IMR-90 (cell line): ENCODE results near the gene HCN3. TPM values are rescaled to one million over a fixed set of nuclear protein-coding genes. Genes with fewer than 3 reads are reported as not detected.
"Not testable (repeated sequence)": the region's sequence is repeated elsewhere in the genome, so short reads cannot be mapped to it uniquely, and the experiment has no call there.

Experiments used
- ATAC-seq: fragments of 200-7000 bp; cut with Tn5 transposase; 2 replicates; pipeline ENCODE4 v1.9.1; 2020; ENCODE audit warnings: low read depth, mild to moderate bottlenecking, moderate library complexity
- BruUV-seq: library from RNA; stranded (reverse); fragments of 400-500 nt; replicated peaks from 2 replicates; lab custom pipeline; 2021; lab: Mats Ljungman, UMichigan
- CTCF ChIA-PET: fragments of 300-600 bp; formaldehyde crosslinking; extraction: SDS; loops from one replicate; lab custom pipeline; 2021; ENCODE audit warnings: antibody characterized with exemption; lab: Yijun Ruan, JAX
- POLR2A ChIA-PET: fragments of 300-600 bp; sonication (Branson Sonifier 250); formaldehyde crosslinking; loops from one replicate; lab custom pipeline; 2022; ENCODE audit warnings: antibody characterized with exemption; ENCODE audit not compliant: unreplicated experiment; lab: Charles Lee
- DNase-seq: peaks from one replicate; pipeline ENCODE4 v3.0.0; 2013
- H2AFZ ChIP-seq: replicated peaks from 2 replicates; pipeline ENCODE3; 2013; ENCODE audit warnings: low read length, mild to moderate bottlenecking; ENCODE audit not compliant: poor library complexity
- H2AK5ac ChIP-seq: 2 replicates; pipeline ENCODE4 v1.6.1; 2013; ENCODE audit warnings: low read depth, low read length, inconsistent platforms
- H2AK9ac ChIP-seq: replicated peaks from 2 replicates; pipeline ENCODE3; 2013; ENCODE audit warnings: mild to moderate bottlenecking, low read depth, low read length, moderate library complexity; ENCODE audit not compliant: poor library complexity
- H2BK120ac ChIP-seq: 2 replicates; pipeline ENCODE4 v1.6.1; 2013; ENCODE audit warnings: low read depth, low read length, inconsistent platforms
- H2BK15ac ChIP-seq: 3 replicates; pipeline ENCODE4 v1.6.1; 2013; ENCODE audit warnings: low read depth, low read length, inconsistent platforms
- H2BK20ac ChIP-seq: 2 replicates; pipeline ENCODE4 v1.6.1; 2013; ENCODE audit warnings: low read depth, mild to moderate bottlenecking, inconsistent platforms, low read length, moderate library complexity
- H2BK5ac ChIP-seq: 2 replicates; pipeline ENCODE4 v1.6.1; 2013; ENCODE audit warnings: mild to moderate bottlenecking, low read depth, low read length, inconsistent platforms; ENCODE audit not compliant: poor library complexity, severe bottlenecking
- H3K14ac ChIP-seq: replicated peaks from 2 replicates; pipeline ENCODE4 v1.6.1; 2013; ENCODE audit warnings: low read depth, low read length, inconsistent platforms
- H3K18ac ChIP-seq: 2 replicates; pipeline ENCODE4 v1.6.1; 2013; ENCODE audit warnings: low read depth, low read length, control low read depth
- H3K23ac ChIP-seq: 2 replicates; pipeline ENCODE4 v1.6.1; 2013; ENCODE audit warnings: low read depth, low read length, inconsistent platforms
- H3K27ac ChIP-seq: 2 replicates; pipeline ENCODE4 v1.5.1; 2013; ENCODE audit warnings: mild to moderate bottlenecking, control low read depth, low read length; ENCODE audit not compliant: insufficient read depth
- H3K27me3 ChIP-seq: 2 replicates; pipeline ENCODE4 v1.6.1; 2013; ENCODE audit warnings: low read length; ENCODE audit not compliant: control insufficient read depth, insufficient read depth
- H3K36me3 ChIP-seq: 2 replicates; pipeline ENCODE4 v1.6.1; 2013; ENCODE audit warnings: low read length, mixed read lengths; ENCODE audit not compliant: control insufficient read depth, insufficient read depth
- H3K4ac ChIP-seq: 2 replicates; pipeline ENCODE4 v1.6.1; 2013; ENCODE audit warnings: low read depth, low read length, inconsistent platforms
- H3K4me1 ChIP-seq: 2 replicates; pipeline ENCODE4 v1.6.1; 2013; ENCODE audit warnings: low read length, mixed read lengths; ENCODE audit not compliant: control insufficient read depth, insufficient read depth
- H3K4me2 ChIP-seq: 2 replicates; pipeline ENCODE4 v1.6.1; 2013; ENCODE audit warnings: low read depth, mild to moderate bottlenecking, control low read depth, low read length, moderate library complexity
- H3K4me3 ChIP-seq: 2 replicates; pipeline ENCODE4 v1.5.1; 2013; ENCODE audit warnings: low read depth, mild to moderate bottlenecking, control low read depth, low read length, moderate library complexity; ENCODE audit not compliant: insufficient read depth
- H3K56ac ChIP-seq: 2 replicates; pipeline ENCODE4 v1.6.1; 2013; ENCODE audit warnings: low read length, inconsistent platforms; ENCODE audit not compliant: insufficient read depth; ENCODE audit errors: extremely low read depth
- H3K79me1 ChIP-seq, 2 experiments: 2 replicates each; pipeline ENCODE4 v1.6.1; 2013; ENCODE audit warnings: low read length in 2 of 2, inconsistent platforms in 1 of 2, low read depth in 1 of 2
- H3K9ac ChIP-seq: 2 replicates; pipeline ENCODE4 v1.6.1; 2013; ENCODE audit warnings: low read depth, low read length, control low read depth
- H3K9me1 ChIP-seq: 2 replicates; pipeline ENCODE4 v1.6.1; 2013; ENCODE audit warnings: low read length, inconsistent platforms; ENCODE audit not compliant: insufficient read depth
- H3K9me3 ChIP-seq: 2 replicates; pipeline ENCODE4 v1.6.1; 2013; ENCODE audit warnings: low read length; ENCODE audit not compliant: control insufficient read depth, insufficient read depth
- H4K20me1 ChIP-seq: 2 replicates; pipeline ENCODE4 v1.6.1; 2013; ENCODE audit warnings: low read length, inconsistent platforms; ENCODE audit not compliant: insufficient read depth
- H4K5ac ChIP-seq: 2 replicates; pipeline ENCODE4 v1.6.1; 2013; ENCODE audit warnings: mild to moderate bottlenecking, low read depth, low read length, control low read depth
- H4K8ac ChIP-seq, 2 experiments: 2 replicates each; pipeline ENCODE4 v1.6.1; 2013; ENCODE audit warnings: low read depth in 2 of 2, low read length in 2 of 2, control low read depth in 1 of 2, inconsistent platforms in 1 of 2
- H4K91ac ChIP-seq: 2 replicates; pipeline ENCODE4 v1.6.1; 2013; ENCODE audit warnings: low read depth, low read length, inconsistent platforms; ENCODE audit not compliant: insufficient read depth
- WGBS, 2 experiments: methylation state at CpG; one replicate each; pipeline versions ENCODE4 v1.1.5 to v1.1.7; 2013; ENCODE audit warnings: missing lambda C conversion rate in 2 of 2; ENCODE audit not compliant: insufficient read length in 1 of 2; ENCODE audit errors: extremely low coverage in 2 of 2; 5-methylcytosine and 5-hydroxymethylcytosine counted together
- dilution Hi-C: fragments of 300-500 bp; cut with HindIII; formaldehyde crosslinking; loops from one replicate; pipeline ENCODE4 v1.14.3; 2018; ENCODE audit warnings: low sequenced_read_pairs; ENCODE audit not compliant: unreplicated experiment
- in situ Hi-C: fragments of 300-500 bp; cut with MboI; formaldehyde crosslinking; loops from 3 replicates; pipeline ENCODE4 v1.14.3; 2019; ENCODE audit warnings: low sequenced_read_pairs, inconsistent platforms, mixed read lengths
- intact Hi-C: fragments of 100-400 bp; cut with micrococcal nuclease; formaldehyde crosslinking; loops from 2 replicates; pipeline ENCODE4 v1.10.0; 2022
- polyA plus RNA-seq, 3 experiments: library from polyadenylated mRNA; depleted of rRNA; stranded (reverse); fragments of >200 nt; gene quantifications; 2 replicates each; pipeline ENCODE4 v1.2.3, GENCODE V29; 2012; ENCODE audit warnings: low replicate concordance in 1 of 3
- total RNA-seq: library from RNA; depleted of rRNA; stranded (reverse); fragments of >200 nt; gene quantifications from 2 replicates; pipeline ENCODE4 v1.2.3, GENCODE V29; 2012

HCN3 gene
- total and polyA plus RNA-seq, 2 of the 4 experiments (the other 2 are of a cell fraction) = 0.36 to 2.7 TPM

- H3K4me3 ChIP-seq, CTCF ChIA-PET, H3K4me2 ChIP-seq, BruUV-seq, H3K56ac ChIP-seq, H3K9me1 ChIP-seq, H3K79me1 ChIP-seq, intact Hi-C loops, H3K4me1 ChIP-seq, H3K27me3 ChIP-seq, dilution Hi-C loops, ATAC-seq, H2BK15ac ChIP-seq, in situ Hi-C loops, H3K9me3 ChIP-seq, H2AK9ac ChIP-seq, POLR2A ChIA-PET, H2AFZ ChIP-seq, H4K20me1 ChIP-seq: not testable (repeated sequence)
- Histone ChIP-seq H3K18ac (peak overlapping the region; percentile 87), H3K4ac (peak overlapping the region; percentile 50), H4K91ac (peak overlapping the region; percentile 38), H2BK5ac (peak overlapping the region; percentile 17), H4K8ac (peak overlapping the region; percentile 63 to 72; a peak in 2 of 4 replicates), H2BK120ac (0 out of 2 replicates have a peak overlapping the region, but pooled peaks have one; percentile 34), H3K36me3 (peaks cover 16% of the 10 kb centered on the region), H3K9ac (peak overlapping the region; percentile 41; the same call in 1 of the 2 replicates), H2BK20ac (0 out of 2 replicates have a peak overlapping the region, but pooled peaks have one; percentile 14), H4K5ac (peak overlapping the region; percentile 78), H2AK5ac (peak overlapping the region; percentile 67; the same call in 1 of the 2 replicates), H3K14ac (peak overlapping the region; percentile 7; the same call in 1 of the 2 replicates), H3K27ac (peak overlapping the region; percentile 43; the same call in 1 of the 2 replicates), H3K23ac (peak overlapping the region; percentile 85; the same call in 1 of the 2 replicates)
- no CpG with 5 or more reads among the region's 13 CpGs for WGBS, 2 experiments
- peak; percentile 23 for DNase-seq
Measured at GRCh38 chr1:155232001-155232978, 45.0 kb upstream of the HCN3 start.

- POLR2A ChIA-PET = not testable (repeated sequence)
Measured at GRCh38 chr1:155233502-155233901, 43.8 kb upstream of the HCN3 start.

More at GRCh38 chr1:155233502-155233901, 43.8 kb upstream of the HCN3 start:
- intact Hi-C loops, H4K20me1 ChIP-seq, BruUV-seq, H3K4me2 ChIP-seq, H3K14ac ChIP-seq, H3K4me3 ChIP-seq, H2AFZ ChIP-seq, dilution Hi-C loops, H3K18ac ChIP-seq, H3K9me1 ChIP-seq, H2AK5ac ChIP-seq, H2BK5ac ChIP-seq, in situ Hi-C loops, CTCF ChIA-PET, H3K27me3 ChIP-seq, ATAC-seq, H3K23ac ChIP-seq, H4K91ac ChIP-seq, H3K79me1 ChIP-seq, H3K27ac ChIP-seq, H3K4ac ChIP-seq, H2BK120ac ChIP-seq, H4K5ac ChIP-seq, H2AK9ac ChIP-seq, H3K9me3 ChIP-seq, H4K8ac ChIP-seq, H3K56ac ChIP-seq, H2BK15ac ChIP-seq, DNase-seq, H2BK20ac ChIP-seq, H3K9ac ChIP-seq, H3K4me1 ChIP-seq: not testable (repeated sequence)
- H3K36me3 ChIP-seq = peaks cover 20% of the 10 kb centered on the region
- 100% methylated on average over 1 of the region's 5 CpGs; no CpG with 5 or more reads in 1 of the 2 experiments for WGBS, 2 experiments
